ENCODE measurements around the gene CSK.

Gene CSK

DNA sequence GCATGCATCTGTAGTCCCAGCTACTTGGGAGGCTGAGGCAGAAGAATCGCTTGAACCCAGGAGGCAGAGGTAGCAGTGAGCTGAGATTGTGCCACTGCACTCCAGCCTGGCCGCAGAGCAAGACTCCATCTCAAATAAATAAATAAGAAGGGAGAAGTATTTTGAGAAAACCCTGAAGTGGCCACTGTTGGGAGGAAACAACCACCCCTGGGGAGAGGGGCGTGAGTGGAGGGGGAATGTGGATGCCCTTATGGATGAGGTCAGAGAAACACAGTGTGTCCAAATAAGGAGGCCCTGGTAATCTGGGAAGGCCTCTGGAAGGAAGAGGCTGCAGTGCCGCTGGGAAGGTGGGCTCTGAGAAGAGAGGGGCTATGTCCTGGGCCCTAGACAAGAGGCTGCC is 40.4 kb downstream of the CSK start:
- DNase-seq (no peak), ATAC-seq (ENCODE audit: insufficient read depth, low read depth) (no peak)
- Histone ChIP-seq H2AFZ (ENCODE audit: low read depth, low read length) (no peak overlapping the region), H4K20me1 (ENCODE audit: insufficient read depth, low read length) (peaks cover 5% of the 10 kb centered on the region), H3K4me1 (ENCODE audit: insufficient read depth, low read length) (peaks cover 3% of the 10 kb centered on the region; the same call in 1 of the 2 replicates), H3K9me3 (ENCODE audit: insufficient read depth, low read length, severe bottlenecking) (no peaks in the 10 kb centered on the region), H3K36me3 (ENCODE audit: insufficient read depth, low read length) (no peaks in the 10 kb centered on the region), H3K27me3 (ENCODE audit: insufficient read depth, low read length, poor library complexity) (peaks cover 8% of the 10 kb centered on the region), H3K9ac (ENCODE audit: low read depth, low read length) (no peak overlapping the region), H3K27ac (ENCODE audit: low read length) (no peak overlapping the region), H3K4me3 (ENCODE audit: low read depth in 1 of 2, low read length in 2 of 2) (no peak overlapping the region), H3K79me2 (ENCODE audit: insufficient read depth, low read length) (no peaks in the 10 kb centered on the region), H3K4me2 (ENCODE audit: insufficient read depth, low read length) (no peak overlapping the region)
- no peak for TF ChIP-seq EZH2 (IDR thresholded peaks at IDR 0.05; ENCODE audit: borderline replicate concordance, low read depth, low read length, severe bottlenecking)
- TF ChIP-seq, protein P1, sequence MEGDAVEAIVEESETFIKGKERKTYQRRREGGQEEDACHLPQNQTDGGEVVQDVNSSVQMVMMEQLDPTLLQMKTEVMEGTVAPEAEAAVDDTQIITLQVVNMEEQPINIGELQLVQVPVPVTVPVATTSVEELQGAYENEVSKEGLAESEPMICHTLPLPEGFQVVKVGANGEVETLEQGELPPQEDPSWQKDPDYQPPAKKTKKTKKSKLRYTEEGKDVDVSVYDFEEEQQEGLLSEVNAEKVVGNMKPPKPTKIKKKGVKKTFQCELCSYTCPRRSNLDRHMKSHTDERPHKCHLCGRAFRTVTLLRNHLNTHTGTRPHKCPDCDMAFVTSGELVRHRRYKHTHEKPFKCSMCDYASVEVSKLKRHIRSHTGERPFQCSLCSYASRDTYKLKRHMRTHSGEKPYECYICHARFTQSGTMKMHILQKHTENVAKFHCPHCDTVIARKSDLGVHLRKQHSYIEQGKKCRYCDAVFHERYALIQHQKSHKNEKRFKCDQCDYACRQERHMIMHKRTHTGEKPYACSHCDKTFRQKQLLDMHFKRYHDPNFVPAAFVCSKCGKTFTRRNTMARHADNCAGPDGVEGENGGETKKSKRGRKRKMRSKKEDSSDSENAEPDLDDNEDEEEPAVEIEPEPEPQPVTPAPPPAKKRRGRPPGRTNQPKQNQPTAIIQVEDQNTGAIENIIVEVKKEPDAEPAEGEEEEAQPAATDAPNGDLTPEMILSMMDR (IDR thresholded peaks at IDR 0.05; ENCODE audit: borderline replicate concordance, extremely low read depth, low read length, poor library complexity, severe bottlenecking): no peak

DNA sequence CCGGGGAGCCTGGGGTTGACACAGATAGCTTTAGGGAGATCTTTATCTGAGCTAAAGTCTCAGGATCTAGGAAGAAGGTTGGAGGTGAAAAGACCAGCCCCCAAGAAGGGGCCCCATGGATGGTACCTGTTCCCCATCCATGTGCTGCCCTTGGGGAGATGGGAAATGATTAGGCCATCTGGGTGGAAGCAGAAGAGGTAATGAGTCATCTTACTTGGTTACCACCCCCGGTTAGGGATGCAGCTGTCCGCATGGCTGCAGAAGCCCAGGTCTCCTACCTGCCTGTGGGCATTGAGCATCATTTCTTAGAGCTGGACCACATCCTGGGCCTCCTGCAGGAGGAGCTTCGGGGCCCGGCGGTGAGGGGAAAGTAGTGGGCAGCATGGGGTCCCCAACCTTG is 41.4 kb downstream of the CSK start:
- Histone ChIP-seq H4K20me1 (ENCODE audit: insufficient read depth, low read length) (peaks cover 10% of the 10 kb centered on the region), H3K27ac (ENCODE audit: low read length) (no peak overlapping the region), H3K4me3 (ENCODE audit: low read depth in 1 of 2, low read length in 2 of 2) (no peak overlapping the region), H3K79me2 (ENCODE audit: insufficient read depth, low read length) (no peaks in the 10 kb centered on the region), H3K4me1 (ENCODE audit: insufficient read depth, low read length) (peaks cover 3% of the 10 kb centered on the region; the same call in 1 of the 2 replicates), H3K9ac (ENCODE audit: low read depth, low read length) (no peak overlapping the region), H2AFZ (ENCODE audit: low read depth, low read length) (no peak overlapping the region), H3K4me2 (ENCODE audit: insufficient read depth, low read length) (no peak overlapping the region), H3K9me3 (ENCODE audit: insufficient read depth, low read length, severe bottlenecking) (no peaks in the 10 kb centered on the region), H3K36me3 (ENCODE audit: insufficient read depth, low read length) (no peaks in the 10 kb centered on the region), H3K27me3 (ENCODE audit: insufficient read depth, low read length, poor library complexity) (peaks cover 8% of the 10 kb centered on the region)
- TF ChIP-seq, protein P1 (IDR thresholded peaks at IDR 0.05; ENCODE audit: borderline replicate concordance, extremely low read depth, low read length, poor library complexity, severe bottlenecking): no peak
- TF ChIP-seq EZH2 (IDR thresholded peaks at IDR 0.05; ENCODE audit: borderline replicate concordance, low read depth, low read length, severe bottlenecking): no peak
- ATAC-seq (ENCODE audit: insufficient read depth, low read depth): no peak
- DNase-seq: no peak

DNA sequence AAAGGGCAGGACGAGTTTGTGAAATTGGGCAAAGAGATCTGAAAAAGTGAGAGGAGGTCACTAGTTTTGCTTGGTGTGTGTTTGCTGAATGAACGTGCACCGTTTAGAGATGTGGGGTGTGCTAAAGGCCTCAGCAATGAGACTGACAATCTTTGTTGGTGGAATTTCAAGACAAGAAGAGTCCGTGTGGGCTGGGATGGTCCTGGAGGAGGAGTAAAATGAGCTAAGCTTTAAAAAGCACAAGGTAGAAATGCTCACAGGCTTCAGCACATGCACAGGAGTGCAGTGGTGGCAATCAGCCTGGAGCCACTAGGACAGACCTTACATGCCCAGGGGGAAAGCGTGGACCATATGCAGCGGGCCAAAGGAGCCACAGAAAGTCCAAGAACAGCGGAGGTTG is 43.1 kb downstream of the CSK start:
- Histone ChIP-seq H3K4me1 (ENCODE audit: insufficient read depth, low read length) (peaks cover 3% of the 10 kb centered on the region; the same call in 1 of the 2 replicates), H3K79me2 (ENCODE audit: insufficient read depth, low read length) (no peaks in the 10 kb centered on the region)
- no peak for DNase-seq

More for the DNA sequence above, 43.1 kb downstream of the CSK start:
- no peak for ATAC-seq (ENCODE audit: insufficient read depth, low read depth)
- no peak for TF ChIP-seq EZH2 (IDR thresholded peaks at IDR 0.05; ENCODE audit: borderline replicate concordance, low read depth, low read length, severe bottlenecking)
- TF ChIP-seq, protein P1 (IDR thresholded peaks at IDR 0.05; ENCODE audit: borderline replicate concordance, extremely low read depth, low read length, poor library complexity, severe bottlenecking): no peak
- Histone ChIP-seq H3K9ac (ENCODE audit: low read depth, low read length) (no peak overlapping the region), H3K9me3 (ENCODE audit: insufficient read depth, low read length, severe bottlenecking) (no peaks in the 10 kb centered on the region), H4K20me1 (ENCODE audit: insufficient read depth, low read length) (peaks cover 10% of the 10 kb centered on the region), H3K27me3 (ENCODE audit: insufficient read depth, low read length, poor library complexity) (peaks cover 8% of the 10 kb centered on the region), H3K36me3 (ENCODE audit: insufficient read depth, low read length) (no peaks in the 10 kb centered on the region), H3K27ac (ENCODE audit: low read length) (no peak overlapping the region), H3K4me3 (ENCODE audit: low read depth in 1 of 2, low read length in 2 of 2) (no peak overlapping the region), H2AFZ (ENCODE audit: low read depth, low read length) (no peak overlapping the region), H3K4me2 (ENCODE audit: insufficient read depth, low read length) (no peak overlapping the region)

Data from DND-41 (cell line).